ENCODE results near the gene MAP3K7CL.

The MAP3K7CL gene

DNA sequence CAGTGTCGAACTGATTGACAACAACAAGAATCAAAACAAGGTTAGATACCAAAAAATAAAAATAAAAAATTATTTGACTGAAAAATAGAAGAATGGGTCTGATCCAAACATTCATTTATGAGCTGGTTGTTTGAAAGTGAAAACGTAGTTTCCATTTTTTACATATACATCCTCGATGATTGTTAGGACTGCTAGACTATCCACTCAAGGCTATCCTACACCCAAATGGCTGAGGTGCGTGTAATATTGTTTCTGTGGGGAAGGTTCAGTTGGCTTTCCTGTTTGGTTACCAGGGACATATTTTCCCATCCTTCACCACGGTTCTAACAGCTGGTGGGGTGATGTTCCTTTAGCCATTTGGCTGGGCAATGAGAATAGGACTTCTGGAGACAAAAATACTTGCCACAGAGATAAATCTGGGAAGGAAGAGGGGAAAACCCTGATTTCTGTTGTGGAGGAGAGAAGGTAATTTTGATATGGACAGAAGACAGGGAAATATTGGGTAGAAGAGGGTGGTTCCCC is 66.3 kb downstream of the MAP3K7CL start:
- DNase-seq = no peak

DNA sequence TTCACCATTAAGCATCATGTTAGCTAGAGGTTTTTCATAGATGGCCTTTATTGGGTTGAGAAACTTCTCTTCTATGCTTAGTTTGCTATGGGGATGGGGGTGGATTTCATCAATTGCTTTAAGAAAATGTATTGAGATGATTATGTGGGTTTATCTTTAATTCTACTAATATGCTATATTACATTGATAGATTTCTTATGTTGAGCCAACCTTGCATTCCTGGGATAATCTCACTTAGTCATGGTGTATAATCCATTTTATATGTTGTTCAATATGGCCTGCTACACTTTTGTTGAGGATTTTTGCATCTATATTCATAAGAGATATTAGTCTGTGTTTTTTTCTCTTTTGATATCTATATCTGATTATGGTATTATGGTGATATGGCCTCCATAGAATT is 70.7 kb downstream of the MAP3K7CL start:
- no peak for DNase-seq

DNA sequence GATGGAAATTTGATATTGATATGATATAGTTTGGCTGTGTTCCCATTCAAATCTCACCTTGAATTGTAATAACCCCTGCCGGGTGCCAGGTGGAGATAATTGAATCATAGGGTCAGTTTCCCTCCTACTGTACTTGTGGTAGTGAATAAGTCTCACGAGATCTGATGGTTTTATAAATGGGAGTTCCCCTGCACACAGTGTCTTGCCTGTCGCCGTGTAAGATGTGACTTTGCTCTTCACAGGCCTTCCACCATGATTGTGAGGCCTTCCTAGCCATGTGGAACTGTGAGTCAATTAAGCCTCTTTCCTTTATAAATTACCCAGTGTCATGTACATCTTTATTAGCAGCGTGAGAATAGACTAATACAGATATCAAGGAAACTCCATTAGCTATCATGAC is 74.6 kb downstream of the MAP3K7CL start:
- no peak for DNase-seq

DNA sequence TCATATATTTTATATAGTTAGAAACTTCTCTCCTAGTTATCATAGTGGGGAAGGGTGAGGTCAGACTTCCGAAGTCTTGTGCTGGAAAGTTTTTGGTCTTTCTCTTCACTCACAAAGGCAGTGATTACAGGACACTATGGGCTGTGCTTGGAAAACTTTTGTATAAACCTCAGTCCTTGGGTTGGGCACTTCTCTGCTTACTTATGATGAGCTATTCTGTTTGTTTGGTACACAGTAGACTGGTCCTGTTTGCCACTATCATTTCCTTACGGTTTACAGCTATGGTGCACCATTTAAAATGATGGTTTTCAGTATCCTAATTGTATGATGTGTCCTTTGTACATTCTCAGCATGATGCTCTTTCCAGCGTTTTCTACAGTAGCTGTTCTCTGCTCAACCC is 75.5 kb downstream of the MAP3K7CL start:
- no peak for DNase-seq

DNA sequence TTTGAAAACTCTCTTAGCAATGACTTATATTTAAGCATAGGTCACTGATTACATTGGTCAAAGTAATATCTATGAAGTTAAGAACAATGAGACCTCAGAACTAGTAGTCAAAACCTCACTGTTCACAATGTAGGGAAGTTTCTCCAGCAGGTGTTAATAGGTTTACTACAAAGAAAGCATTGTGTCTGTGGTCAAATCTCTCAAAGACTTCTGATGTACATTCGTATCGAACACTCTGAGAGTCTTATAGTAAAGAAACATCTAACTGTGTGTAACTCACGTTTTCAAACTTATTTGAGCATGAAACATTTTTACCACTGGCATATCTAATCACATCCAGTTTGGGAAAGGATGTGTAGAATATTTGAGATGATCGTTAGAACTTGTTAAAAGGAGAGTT is 76.0 kb downstream of the MAP3K7CL start:
- DNase-seq = no peak

DNA sequence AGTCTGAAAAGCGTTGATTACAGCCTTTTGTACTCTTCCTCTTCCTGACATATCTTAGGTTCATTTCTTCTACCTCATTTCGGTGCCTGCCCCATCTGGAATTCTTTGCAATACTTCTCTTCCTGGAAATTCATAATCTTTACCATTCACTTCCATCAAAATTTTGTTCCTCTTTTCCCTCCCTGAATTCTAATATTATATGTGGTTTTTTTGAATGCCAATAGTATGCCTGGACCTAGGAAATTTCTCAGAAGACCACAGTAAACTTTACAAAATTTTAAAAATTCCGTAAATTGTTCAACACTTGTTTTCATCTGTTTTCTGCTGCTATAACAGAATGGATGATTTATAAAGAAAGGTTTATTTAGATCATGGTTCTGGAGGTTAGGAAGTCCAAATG is 76.8 kb downstream of the MAP3K7CL start:
- no peak for DNase-seq

DNA sequence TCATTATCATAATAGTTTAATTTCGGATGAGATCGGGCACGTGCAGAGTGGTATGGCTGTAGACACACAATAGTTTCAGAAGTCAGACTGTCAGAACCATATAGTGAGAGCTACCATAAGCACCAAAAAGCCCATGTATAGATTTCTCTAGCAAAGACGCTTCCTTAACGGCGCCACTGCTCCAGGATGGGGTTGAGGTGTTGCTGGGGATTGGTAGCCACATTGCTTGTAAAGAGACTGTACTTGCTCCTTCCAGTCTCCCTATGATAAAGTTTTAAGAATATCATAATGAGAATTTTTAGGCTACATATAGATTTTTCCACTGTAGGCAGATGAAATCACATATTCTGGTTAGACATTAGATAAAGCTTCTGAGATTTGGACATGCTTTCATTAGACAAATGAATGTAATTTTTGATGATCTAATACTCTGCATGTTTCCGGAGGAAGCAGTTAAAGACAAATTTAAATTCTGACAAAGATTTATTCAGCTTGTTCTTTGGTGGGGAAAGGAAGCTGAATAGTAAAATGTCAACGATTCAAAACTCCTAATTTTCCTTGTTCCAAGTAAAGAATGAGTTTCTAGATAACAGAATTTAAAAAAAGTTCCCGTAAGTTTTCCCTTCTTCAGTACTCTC is 77.7 kb downstream of the MAP3K7CL start:
- DNase-seq = no peak

DNA sequence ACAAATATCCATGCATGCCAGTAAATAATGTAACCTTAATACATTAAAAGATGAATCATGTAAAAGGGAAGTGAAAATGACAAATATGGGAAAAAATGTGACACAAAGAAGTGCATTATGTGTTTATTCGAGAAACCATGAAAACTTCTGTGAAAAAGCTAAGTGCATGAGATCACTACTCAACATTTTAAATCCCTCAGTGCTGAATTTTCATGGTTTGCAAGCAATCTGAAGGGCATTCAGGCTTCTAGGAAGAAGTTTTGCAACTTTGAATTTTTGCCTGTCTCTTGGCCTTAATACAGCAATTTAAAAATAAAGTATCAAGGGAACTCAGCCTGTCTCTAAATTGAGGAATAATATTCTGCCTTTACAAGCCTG is 78.2 kb downstream of the MAP3K7CL start:
- no peak for DNase-seq

DNA sequence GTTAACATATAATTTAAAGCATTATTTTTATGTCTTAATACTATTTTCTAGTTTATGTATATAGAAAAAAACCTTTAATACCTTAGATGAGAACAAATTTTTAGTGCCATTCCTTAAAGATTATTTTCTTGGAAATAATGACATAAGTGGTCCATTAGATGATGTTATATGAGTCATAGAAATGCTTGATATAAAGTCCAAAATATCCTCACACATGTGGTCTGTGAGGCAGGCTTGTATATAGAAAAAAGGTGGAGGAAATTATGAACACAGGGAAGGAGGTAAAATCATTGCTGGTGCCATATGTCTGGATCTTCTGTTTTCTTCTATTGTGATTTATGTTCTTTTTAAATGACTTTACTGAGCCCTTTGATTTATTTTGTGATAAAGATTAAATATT is 79.3 kb downstream of the MAP3K7CL start:
- no peak for DNase-seq

DNA sequence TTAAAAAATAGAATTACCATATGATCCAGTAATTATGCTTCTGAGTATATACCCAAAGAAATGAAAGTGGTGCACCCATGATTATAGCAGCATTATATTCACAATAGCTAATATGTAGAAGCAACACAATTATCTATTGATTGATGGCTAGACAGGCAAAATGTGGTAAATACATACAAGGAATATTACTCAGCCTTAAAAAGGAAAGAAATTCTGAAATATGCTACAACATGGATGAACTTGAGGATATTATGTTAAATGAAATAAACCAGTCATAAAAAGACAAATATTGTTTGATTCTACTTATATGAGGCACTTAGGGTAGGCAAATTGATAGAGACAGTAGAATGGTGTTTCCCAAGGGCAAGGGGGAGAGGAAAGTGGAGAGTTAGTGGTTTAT is 80.8 kb downstream of the MAP3K7CL start:
- no peak for DNase-seq

DNA sequence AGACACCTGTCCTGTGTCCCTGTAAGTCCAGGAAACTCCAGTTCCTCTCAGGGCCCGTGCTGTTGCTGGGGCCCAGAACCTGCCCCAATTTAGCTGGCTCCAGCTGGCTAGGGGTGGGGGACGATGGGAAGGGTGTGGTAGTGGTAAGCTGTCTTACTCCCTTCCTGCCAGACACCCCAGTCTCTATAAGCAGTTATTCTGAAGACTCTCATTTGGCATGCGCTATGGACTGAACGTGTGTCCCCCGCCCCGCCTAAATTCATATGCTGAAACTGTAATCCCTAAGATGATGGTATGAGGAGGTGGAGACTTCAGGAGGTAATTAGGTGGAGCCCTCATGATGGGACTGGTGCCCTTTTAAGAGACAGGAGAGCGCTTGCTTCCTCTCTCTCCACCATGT is 82.0 kb downstream of the MAP3K7CL start:
- DNase-seq = no peak

DNA sequence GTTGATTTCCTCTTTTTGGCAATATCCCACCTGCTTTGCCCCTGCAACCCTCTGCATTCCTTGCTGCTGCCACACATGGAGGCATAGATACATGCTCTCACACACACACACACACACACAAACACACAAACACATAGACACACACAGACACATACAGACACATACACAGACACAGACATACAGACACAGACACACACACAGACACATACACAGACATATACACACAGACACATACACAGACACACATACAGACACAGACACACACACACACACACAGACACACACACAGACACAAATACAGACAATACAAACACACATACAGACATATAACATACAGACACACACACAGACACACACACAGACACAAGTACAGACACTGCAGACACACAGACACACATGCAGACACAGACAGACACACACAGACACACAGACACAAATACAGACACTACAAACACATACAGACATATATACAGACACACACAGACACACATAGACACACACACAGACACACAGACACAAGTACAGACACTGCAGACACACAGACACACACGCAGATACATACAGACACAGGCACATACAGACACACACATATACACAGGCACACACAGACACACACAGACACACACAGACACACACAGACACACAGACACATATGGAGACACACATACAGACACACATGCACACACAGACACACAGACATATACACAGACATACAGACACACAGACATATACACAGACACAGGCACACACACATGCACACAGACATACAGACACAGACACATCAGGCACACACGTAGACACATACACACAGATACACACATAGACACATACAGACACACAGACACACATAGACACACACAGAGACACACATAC is 83.3 kb downstream of the MAP3K7CL start:
- DNase-seq = no peak

DNA sequence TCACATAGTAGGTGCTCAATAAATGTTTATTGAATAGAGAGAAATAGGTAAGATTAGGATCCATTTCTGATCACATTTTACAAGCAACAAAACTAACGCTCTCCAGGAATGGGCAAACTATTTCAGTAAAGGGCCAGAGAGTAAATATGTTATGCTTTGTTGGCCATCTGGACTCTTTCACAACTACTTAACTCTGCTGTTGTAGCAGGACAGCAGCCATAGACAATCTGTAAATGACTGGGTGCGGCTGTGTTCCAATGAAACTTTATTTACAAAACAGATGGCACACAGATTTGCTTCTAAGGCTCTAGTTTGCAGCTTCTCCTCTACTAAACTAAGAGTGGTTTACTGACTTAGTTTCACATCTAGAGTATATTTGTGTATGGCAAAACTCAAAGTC is 85.3 kb downstream of the MAP3K7CL start:
- DNase-seq = no peak

DNA sequence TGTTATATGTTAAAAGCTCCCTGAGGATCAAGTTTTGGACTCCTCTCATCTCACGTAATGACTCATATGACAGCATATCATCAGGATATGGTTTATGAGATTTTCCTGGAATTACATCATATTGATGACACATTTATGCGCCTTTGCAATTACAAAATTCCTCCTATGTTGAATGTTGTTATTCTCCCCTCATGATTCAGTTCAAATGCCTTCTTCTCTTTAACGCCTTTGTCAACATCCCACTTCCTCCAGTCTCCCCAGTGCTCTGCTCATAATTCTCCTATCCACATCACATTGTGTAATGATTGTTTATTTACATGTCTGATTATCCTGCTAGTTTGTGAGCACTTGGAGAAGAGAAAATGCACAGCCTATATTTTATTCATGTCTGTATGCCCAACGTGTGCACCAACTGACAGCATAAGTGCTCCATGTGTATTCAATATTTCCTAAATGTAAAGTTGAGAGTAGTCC is 87.4 kb downstream of the MAP3K7CL start:
- DNase-seq = no peak

DNA sequence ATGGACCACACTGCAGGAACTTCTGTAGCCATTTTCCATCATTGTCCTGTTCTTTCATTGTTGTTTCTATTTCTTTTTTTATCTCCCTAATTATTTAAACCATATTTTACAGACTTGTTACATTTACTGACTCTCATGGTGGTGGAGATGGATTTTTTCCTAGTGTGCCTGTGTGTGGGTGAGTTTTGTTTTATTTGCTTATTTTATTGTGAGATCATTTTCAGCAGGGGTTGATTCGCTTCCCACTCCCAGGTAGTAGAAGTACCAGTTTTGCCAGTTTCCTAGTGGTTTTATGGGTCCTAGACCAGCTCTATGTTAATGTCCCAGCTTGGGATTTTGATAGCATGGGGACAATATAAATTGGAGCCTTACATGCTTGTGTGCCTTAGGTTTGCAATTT is 88.3 kb downstream of the MAP3K7CL start:
- no peak for DNase-seq

DNA sequence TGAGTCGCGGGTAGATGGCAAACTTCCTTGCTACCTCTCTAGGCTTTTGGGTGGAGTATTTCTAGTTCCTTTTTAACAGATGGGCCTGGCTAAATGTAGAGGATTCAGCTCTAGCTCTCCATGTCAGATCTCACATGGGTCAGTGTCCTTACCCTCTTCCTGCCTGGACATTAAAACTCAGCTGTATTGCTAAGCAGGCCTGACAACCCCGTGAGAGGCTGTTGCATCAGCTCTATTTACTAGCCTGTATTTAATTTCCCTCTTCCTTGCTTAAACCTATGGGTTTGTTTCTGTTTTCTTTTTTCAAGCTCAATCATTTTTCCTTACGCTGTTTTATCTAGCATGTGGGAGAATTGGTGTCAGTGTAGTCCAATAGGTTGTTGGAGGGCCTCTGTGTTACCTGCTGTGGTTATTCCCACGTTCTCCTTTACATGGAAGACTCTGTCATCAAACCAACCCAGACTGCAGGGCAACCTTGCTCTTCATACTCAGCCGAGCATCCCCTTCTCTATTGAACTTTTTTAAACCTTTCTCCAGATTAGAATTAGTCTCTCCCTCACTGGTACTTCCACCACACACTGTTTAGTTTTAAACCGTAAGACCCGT is 88.8 kb downstream of the MAP3K7CL start:
- DNase-seq = no peak

DNA sequence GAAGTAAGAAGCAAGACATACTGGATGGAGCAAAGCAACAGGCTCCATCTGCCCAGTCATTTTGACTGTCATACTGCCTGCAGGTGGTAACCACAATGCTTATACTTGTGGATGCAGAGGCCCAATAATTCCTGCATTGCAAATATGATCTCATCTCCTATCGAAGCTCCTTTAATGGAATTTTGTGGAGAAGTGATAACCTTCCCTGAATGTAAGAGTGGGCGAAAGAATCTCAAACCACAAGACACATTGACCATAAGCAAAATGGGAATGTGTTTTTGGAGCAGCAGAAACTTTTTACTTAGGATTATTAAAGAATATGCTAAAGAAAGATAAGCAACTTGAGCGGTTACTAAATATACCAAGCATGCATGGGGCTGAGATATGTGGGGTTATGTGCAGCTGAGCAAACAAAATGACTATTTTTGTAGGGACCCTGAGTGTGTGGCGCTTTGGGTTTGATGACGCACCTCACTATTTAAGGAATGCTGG is 90.9 kb downstream of the MAP3K7CL start:
- DNase-seq = no peak

DNA sequence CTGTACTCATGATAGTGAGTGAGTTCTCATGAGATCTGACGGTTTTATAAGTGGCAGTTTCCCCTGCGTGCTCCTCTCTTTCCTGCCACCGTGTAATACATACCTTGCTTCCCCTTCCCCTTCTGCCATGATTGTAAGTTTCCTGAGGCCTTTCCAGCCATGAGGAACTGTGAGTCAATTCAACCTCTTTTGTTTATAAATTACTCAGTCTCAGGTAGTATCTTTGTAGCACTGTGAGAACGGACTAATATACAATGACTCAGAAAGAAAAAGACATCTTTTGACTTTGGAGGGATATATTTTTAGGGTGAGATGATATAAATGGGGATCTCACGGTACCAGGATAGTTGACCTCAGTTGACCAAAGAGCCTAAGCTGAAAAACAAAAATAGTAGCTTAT is 93.6 kb downstream of the MAP3K7CL start:
- no peak for DNase-seq
